ENCODE results near the gene SIX5.

Gene SIX5

GRCh38 chr19:45778010-45778661 is 9.1 kb upstream of the SIX5 start:
- Histone ChIP-seq H3K4me3 (ENCODE audit: low read length) (no peak overlapping the region), H3K36me3 (replicated peaks; ENCODE audit: insufficient read depth, low read length) (no peaks in the 10 kb centered on the region), H3K9me3 (replicated peaks; ENCODE audit: insufficient read depth, low read length) (no peaks in the 10 kb centered on the region), H3K27me3 (replicated peaks; ENCODE audit: insufficient read depth, low read length) (no peaks in the 10 kb centered on the region), H3K9ac (ENCODE audit: low read length) (no peak overlapping the region), H3K9me2 (replicated peaks; ENCODE audit: insufficient read depth, low read length) (no peaks in the 10 kb centered on the region), H2AFZ (ENCODE audit: low read length) (no peak overlapping the region), H3K4me1 (ENCODE audit: low read length) (0 out of 2 replicates have a peak, but pooled peaks cover 6% of the 10 kb centered on the region), H3K79me2 (ENCODE audit: low read length) (no peaks in the 10 kb centered on the region), H3K27ac (ENCODE audit: low read length) (no peak overlapping the region), H3K4me2 (ENCODE audit: low read depth, low read length) (no peak overlapping the region), H3F3A (ENCODE audit: insufficient read depth, low read length) (peaks cover 6% of the 10 kb centered on the region; the same call in 1 of the 2 replicates), H4K20me1 (ENCODE audit: insufficient read depth, low read length) (no peaks in the 10 kb centered on the region)
- TF ChIP-seq EZH2phosphoT487 (IDR thresholded peaks at IDR 0.05; ENCODE audit: low read length) (no peak), CTCF (IDR thresholded peaks at IDR 0.05; ENCODE audit: low read length) (no peak), EZH2 (optimal IDR thresholded peaks at IDR 0.05; ENCODE audit: low read depth, low read length) (no peak)
- no peak for DNase-seq

GRCh38 chr19:45777395-45777961 is 8.4 kb upstream of the SIX5 start:
- H4K20me1 ChIP-seq (ENCODE audit: insufficient read depth, low read length), result no peaks in the 10 kb centered on the region
- no peaks in the 10 kb centered on the region for H3K9me3 ChIP-seq (replicated peaks; ENCODE audit: insufficient read depth, low read length)
- H2AFZ ChIP-seq (ENCODE audit: low read length), result no peak overlapping the region
- no peak overlapping the region for H3K4me2 ChIP-seq (ENCODE audit: low read depth, low read length)
- H3K27me3 ChIP-seq (replicated peaks; ENCODE audit: insufficient read depth, low read length), result no peaks in the 10 kb centered on the region
- H3K79me2 ChIP-seq (ENCODE audit: low read length), result no peaks in the 10 kb centered on the region
- no peak overlapping the region for H3K9ac ChIP-seq (ENCODE audit: low read length)
- no peak for DNase-seq
- no peak for TF ChIP-seq CTCF (IDR thresholded peaks at IDR 0.05; ENCODE audit: low read length)
- no peak for TF ChIP-seq EZH2phosphoT487 (IDR thresholded peaks at IDR 0.05; ENCODE audit: low read length)
- TF ChIP-seq EZH2 (optimal IDR thresholded peaks at IDR 0.05; ENCODE audit: low read depth, low read length), result no peak
- no peaks in the 10 kb centered on the region for H3K36me3 ChIP-seq (replicated peaks; ENCODE audit: insufficient read depth, low read length)
- no peak overlapping the region for H3K4me3 ChIP-seq (ENCODE audit: low read length)
- 0 out of 2 replicates have a peak, but pooled peaks cover 6% of the 10 kb centered on the region for H3K4me1 ChIP-seq (ENCODE audit: low read length)
- H3K9me2 ChIP-seq (replicated peaks; ENCODE audit: insufficient read depth, low read length), result no peaks in the 10 kb centered on the region
- peaks cover 6% of the 10 kb centered on the region for H3F3A ChIP-seq (ENCODE audit: insufficient read depth, low read length)
- H3K27ac ChIP-seq (ENCODE audit: low read length), result no peak overlapping the region

- H3K27me3 ChIP-seq (replicated peaks; ENCODE audit: insufficient read depth, low read length), result no peaks in the 10 kb centered on the region
- H3K4me3 ChIP-seq (ENCODE audit: low read length), result no peak overlapping the region
- no peaks in the 10 kb centered on the region for H3K79me2 ChIP-seq (ENCODE audit: low read length)
- peaks cover 7% of the 10 kb centered on the region for H3K4me1 ChIP-seq (ENCODE audit: low read length)
- peaks cover 11% of the 10 kb centered on the region for H3F3A ChIP-seq (ENCODE audit: insufficient read depth, low read length)
- no peaks in the 10 kb centered on the region for H3K9me3 ChIP-seq (replicated peaks; ENCODE audit: insufficient read depth, low read length)
- H4K20me1 ChIP-seq (ENCODE audit: insufficient read depth, low read length), result no peaks in the 10 kb centered on the region
- no peak overlapping the region for H3K9ac ChIP-seq (ENCODE audit: low read length)
- H3K36me3 ChIP-seq (replicated peaks; ENCODE audit: insufficient read depth, low read length), result no peaks in the 10 kb centered on the region
- no peak overlapping the region for H3K27ac ChIP-seq (ENCODE audit: low read length)
- H3K9me2 ChIP-seq (replicated peaks; ENCODE audit: insufficient read depth, low read length), result no peaks in the 10 kb centered on the region
- TF ChIP-seq EZH2phosphoT487 (IDR thresholded peaks at IDR 0.05; ENCODE audit: low read length) (no peak), EZH2 (optimal IDR thresholded peaks at IDR 0.05; ENCODE audit: low read depth, low read length) (no peak), CTCF (IDR thresholded peaks at IDR 0.05; ENCODE audit: low read length) (no peak)
- no peak overlapping the region for H3K4me2 ChIP-seq (ENCODE audit: low read depth, low read length)
- no peak overlapping the region for H2AFZ ChIP-seq (ENCODE audit: low read length)
- no peak for DNase-seq
Observed at GRCh38 chr19:45774765-45775164, 5.7 kb upstream of the SIX5 start.

Data from MM.1S (cell line).